Measurements from ENCODE around the gene INPPL1.

The INPPL1 gene

GRCh38 chr11:72233773-72234513, 9.4 kb downstream of the INPPL1 start:
- no peak for DNase-seq

GRCh38 chr11:72234514-72234830, 9.9 kb downstream of the INPPL1 start:
- no peak for DNase-seq

- DNase-seq = no peak
Observed at GRCh38 chr11:72234920-72235319, 10.4 kb downstream of the INPPL1 start.

- DNase-seq = no peak
Observed at GRCh38 chr11:72235351-72236057, 10.9 kb downstream of the INPPL1 start.

GRCh38 chr11:72236083-72236697, 11.6 kb downstream of the INPPL1 start:
- DNase-seq = no peak

- DNase-seq = no peak
Observed at GRCh38 chr11:72236774-72237111, 12.2 kb downstream of the INPPL1 start.

GRCh38 chr11:72237112-72237931, 12.8 kb downstream of the INPPL1 start:
- DNase-seq = no peak

GRCh38 chr11:72238040-72238450, 13.5 kb downstream of the INPPL1 start:
- DNase-seq = peak; percentile 49

GRCh38 chr11:72238492-72239312, 14.1 kb downstream of the INPPL1 start:
- DNase-seq = no peak

GRCh38 chr11:72239313-72239848, 14.8 kb downstream of the INPPL1 start:
- DNase-seq = no peak

- peak; percentile 20 for DNase-seq
Observed at GRCh38 chr11:72239849-72240460, 15.4 kb downstream of the INPPL1 start.

- peak; percentile 31 for DNase-seq
Observed at GRCh38 chr11:72240461-72241290, 16.1 kb downstream of the INPPL1 start.

- no peak for DNase-seq
Observed at GRCh38 chr11:72241291-72241781, 16.8 kb downstream of the INPPL1 start.

- no peak for DNase-seq
Observed at GRCh38 chr11:72242141-72242540, 17.6 kb downstream of the INPPL1 start.

GRCh38 chr11:72243173-72244059, 18.8 kb downstream of the INPPL1 start:
- DNase-seq = no peak

- DNase-seq = no peak
Observed at GRCh38 chr11:72244060-72244360, 19.4 kb downstream of the INPPL1 start, which contains the start of gene PHOX2A. PHOX2A (minus strand) TSS chr11:72244176; CDS start chr11:72244004, 172 bp downstream.

GRCh38 chr11:72244361-72245262, 20.0 kb downstream of the INPPL1 start:
- no peak for DNase-seq

GRCh38 chr11:72245263-72245816, 20.8 kb downstream of the INPPL1 start:
- no peak for DNase-seq
